Measurements from ENCODE around the gene GET4. TPM values are rescaled to one million over a fixed set of nuclear protein-coding genes. Genes with fewer than 3 reads are reported as not detected.
A peak's percentile ranks its signal among the peaks of the same experiment; 100 is the strongest.

The GET4 gene
- total and polyA plus RNA-seq, 10 of the 15 experiments (the other 5 are each of a cell fraction or from before 2014, with no cell fraction given) = 0.66 to 73.8 (median 34.0) TPM

DNA sequence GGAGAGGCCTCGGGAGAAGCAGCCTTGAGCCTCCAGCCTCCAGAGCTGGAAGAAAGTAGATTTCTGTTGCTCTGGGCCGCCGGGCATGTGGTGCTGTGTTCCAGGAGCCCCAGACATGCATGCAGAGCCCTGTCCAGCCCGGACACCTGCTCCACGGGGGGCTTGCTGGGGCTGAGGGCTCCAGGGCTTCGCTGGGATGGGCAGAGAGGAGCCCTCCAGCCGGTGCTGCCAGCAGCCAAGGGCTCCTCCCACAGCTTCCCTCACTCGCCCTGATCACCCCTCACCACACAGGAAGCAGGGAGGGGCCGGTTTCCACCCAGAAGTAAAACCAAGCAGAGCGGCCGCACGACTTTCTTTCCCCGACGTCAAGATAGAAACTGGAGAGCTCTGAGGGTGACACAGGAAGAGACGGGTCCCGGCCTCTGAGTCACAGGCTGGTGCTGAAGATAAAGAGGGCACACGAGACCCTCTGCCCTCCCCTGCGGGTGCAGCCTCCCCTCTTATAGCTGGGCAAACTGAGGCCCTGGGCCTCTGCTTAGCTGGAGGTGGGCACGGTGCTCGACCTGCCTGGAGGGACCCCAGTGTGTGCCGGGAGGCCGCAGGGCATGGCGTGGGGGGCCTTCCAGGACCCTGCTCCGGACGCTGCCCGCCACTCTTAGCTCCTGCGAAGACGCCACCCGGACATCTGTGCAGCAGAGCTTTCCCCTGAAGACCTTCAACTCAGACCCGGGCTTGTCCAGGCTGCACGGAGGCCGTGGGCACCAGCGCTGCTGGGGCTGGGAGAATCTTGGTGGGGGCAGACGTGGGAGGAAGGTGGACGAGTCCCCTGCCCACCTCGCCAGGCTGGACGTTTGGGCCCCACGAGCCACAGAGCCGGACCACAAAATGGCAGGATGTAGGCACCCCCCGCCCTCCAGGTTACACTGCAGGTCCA, 47.0 kb downstream of the GET4 start (continued):
- TF ChIP-seq ZNF384 (IDR thresholded peaks at IDR 0.05; ENCODE audit: borderline replicate concordance, low read depth, low read length) = peak; percentile 23; the same call in 1 of the 2 replicates
- TF ChIP-seq PAX5 (IDR thresholded peaks at IDR 0.05; ENCODE audit: borderline replicate concordance, low read depth, low read length) = peak; percentile 85
- no peak for TF ChIP-seq KLF5 (IDR thresholded peaks at IDR 0.05; ENCODE audit: partially characterized antibody)
- peak; percentile 83 for TF ChIP-seq CREM (IDR thresholded peaks at IDR 0.05; ENCODE audit: low read depth)
- no peak for TF ChIP-seq NFXL1 (IDR thresholded peaks at IDR 0.05; ENCODE audit: borderline replicate concordance)
- TF ChIP-seq, protein P1, sequence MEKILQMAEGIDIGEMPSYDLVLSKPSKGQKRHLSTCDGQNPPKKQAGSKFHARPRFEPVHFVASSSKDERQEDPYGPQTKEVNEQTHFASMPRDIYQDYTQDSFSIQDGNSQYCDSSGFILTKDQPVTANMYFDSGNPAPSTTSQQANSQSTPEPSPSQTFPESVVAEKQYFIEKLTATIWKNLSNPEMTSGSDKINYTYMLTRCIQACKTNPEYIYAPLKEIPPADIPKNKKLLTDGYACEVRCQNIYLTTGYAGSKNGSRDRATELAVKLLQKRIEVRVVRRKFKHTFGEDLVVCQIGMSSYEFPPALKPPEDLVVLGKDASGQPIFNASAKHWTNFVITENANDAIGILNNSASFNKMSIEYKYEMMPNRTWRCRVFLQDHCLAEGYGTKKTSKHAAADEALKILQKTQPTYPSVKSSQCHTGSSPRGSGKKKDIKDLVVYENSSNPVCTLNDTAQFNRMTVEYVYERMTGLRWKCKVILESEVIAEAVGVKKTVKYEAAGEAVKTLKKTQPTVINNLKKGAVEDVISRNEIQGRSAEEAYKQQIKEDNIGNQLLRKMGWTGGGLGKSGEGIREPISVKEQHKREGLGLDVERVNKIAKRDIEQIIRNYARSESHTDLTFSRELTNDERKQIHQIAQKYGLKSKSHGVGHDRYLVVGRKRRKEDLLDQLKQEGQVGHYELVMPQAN (conservative IDR thresholded peaks at IDR 0.05) = peak; percentile 69
- peak; percentile 60; the same call in 1 of the 2 replicates for TF ChIP-seq TCF3 (IDR thresholded peaks at IDR 0.05; ENCODE audit: borderline replicate concordance, insufficient read depth, low read depth, low read length)
- no peak for TF ChIP-seq RCOR1 (conservative IDR thresholded peaks at IDR 0.05; ENCODE audit: low read depth, low read length)
- peak; percentile 81 for TF ChIP-seq MTA2 (IDR thresholded peaks at IDR 0.05; ENCODE audit: low read depth)
- TF ChIP-seq STAT3 (IDR thresholded peaks at IDR 0.05; ENCODE audit: low read depth, low read length) = no peak
- TF ChIP-seq, protein P2, sequence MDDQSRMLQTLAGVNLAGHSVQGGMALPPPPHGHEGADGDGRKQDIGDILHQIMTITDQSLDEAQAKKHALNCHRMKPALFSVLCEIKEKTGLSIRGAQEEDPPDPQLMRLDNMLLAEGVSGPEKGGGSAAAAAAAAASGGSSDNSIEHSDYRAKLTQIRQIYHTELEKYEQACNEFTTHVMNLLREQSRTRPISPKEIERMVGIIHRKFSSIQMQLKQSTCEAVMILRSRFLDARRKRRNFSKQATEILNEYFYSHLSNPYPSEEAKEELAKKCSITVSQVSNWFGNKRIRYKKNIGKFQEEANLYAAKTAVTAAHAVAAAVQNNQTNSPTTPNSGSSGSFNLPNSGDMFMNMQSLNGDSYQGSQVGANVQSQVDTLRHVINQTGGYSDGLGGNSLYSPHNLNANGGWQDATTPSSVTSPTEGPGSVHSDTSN (IDR thresholded peaks at IDR 0.05; ENCODE audit: insufficient replicate concordance, low read depth, low read length) = no peak
- TF ChIP-seq ZBED1 (IDR thresholded peaks at IDR 0.05; ENCODE audit: borderline replicate concordance) = peak; percentile 67; the same call in 1 of the 2 replicates
- no peak for TF ChIP-seq SUPT20H (IDR thresholded peaks at IDR 0.05; ENCODE audit: borderline replicate concordance, control insufficient read depth, low read depth, low read length)
- TF ChIP-seq GATAD2B (conservative IDR thresholded peaks at IDR 0.05; ENCODE audit: low read depth) = peak; percentile 93
- no peak for TF ChIP-seq CEBPB (IDR thresholded peaks at IDR 0.05; ENCODE audit: borderline replicate concordance in 1 of 2, low read depth in 2 of 2, low read length in 2 of 2)
- TF ChIP-seq MEF2B (IDR thresholded peaks at IDR 0.05; ENCODE audit: partially characterized antibody, poor library complexity, severe bottlenecking) = peak; percentile 78
- TF ChIP-seq, protein P3, sequence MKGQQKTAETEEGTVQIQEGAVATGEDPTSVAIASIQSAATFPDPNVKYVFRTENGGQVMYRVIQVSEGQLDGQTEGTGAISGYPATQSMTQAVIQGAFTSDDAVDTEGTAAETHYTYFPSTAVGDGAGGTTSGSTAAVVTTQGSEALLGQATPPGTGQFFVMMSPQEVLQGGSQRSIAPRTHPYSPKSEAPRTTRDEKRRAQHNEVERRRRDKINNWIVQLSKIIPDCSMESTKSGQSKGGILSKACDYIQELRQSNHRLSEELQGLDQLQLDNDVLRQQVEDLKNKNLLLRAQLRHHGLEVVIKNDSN (IDR thresholded peaks at IDR 0.05; ENCODE audit: borderline replicate concordance, extremely low read length, insufficient read depth, low read depth, low read length) = no peak
- no peak for TF ChIP-seq RELA (IDR thresholded peaks at IDR 0.05; ENCODE audit: borderline replicate concordance, partially characterized antibody)
- peak; percentile 67; the same call in 1 of the 2 replicates for TF ChIP-seq MXI1 (IDR thresholded peaks at IDR 0.05; ENCODE audit: low read depth, low read length)
- TF ChIP-seq, protein P4, sequence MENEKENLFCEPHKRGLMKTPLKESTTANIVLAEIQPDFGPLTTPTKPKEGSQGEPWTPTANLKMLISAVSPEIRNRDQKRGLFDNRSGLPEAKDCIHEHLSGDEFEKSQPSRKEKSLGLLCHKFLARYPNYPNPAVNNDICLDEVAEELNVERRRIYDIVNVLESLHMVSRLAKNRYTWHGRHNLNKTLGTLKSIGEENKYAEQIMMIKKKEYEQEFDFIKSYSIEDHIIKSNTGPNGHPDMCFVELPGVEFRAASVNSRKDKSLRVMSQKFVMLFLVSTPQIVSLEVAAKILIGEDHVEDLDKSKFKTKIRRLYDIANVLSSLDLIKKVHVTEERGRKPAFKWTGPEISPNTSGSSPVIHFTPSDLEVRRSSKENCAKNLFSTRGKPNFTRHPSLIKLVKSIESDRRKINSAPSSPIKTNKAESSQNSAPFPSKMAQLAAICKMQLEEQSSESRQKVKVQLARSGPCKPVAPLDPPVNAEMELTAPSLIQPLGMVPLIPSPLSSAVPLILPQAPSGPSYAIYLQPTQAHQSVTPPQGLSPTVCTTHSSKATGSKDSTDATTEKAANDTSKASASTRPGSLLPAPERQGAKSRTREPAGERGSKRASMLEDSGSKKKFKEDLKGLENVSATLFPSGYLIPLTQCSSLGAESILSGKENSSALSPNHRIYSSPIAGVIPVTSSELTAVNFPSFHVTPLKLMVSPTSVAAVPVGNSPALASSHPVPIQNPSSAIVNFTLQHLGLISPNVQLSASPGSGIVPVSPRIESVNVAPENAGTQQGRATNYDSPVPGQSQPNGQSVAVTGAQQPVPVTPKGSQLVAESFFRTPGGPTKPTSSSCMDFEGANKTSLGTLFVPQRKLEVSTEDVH (IDR thresholded peaks at IDR 0.05; ENCODE audit: low read depth, partially characterized antibody) = no peak
- no peak for TF ChIP-seq NFYB (IDR thresholded peaks at IDR 0.05; ENCODE audit: insufficient read depth, low read depth, low read length)
